Adrenal gland (tissue), 12 donors: ENCODE results near the gene ALX4. TPM values are rescaled to one million over a fixed set of nuclear protein-coding genes. Genes with fewer than 3 reads are reported as not detected.

Source experiments
- DNase-seq, 7 donors: peaks; one replicate each; pipeline ENCODE4 v3.0.0-alpha.2; 2019 to 2020
- H3K27ac ChIP-seq, 5 donors: fragments of 200-600 bp; sonication (generic) in 4 of 5; 1 replicate in 3 of 5; 2 replicates in 2 of 5; pipeline versions ENCODE4 v1.5.1 to v1.8.0; 2016 to 2020; ENCODE audit warnings: mild to moderate bottlenecking in 1 of 5
- H3K27me3 ChIP-seq: fragments of 200-600 bp; 2 replicates; pipeline ENCODE4 v1.8.0; 2021
- H3K36me3 ChIP-seq, 2 donors: fragments of 200-600 bp; replicated peaks in 1 of 2; 1 replicate in 1 of 2; 2 replicates in 1 of 2; pipeline versions ENCODE4 v1.5.1 to v1.8.0; 2018 to 2022
- H3K4me1 ChIP-seq, 2 donors: fragments of 200-600 bp; replicated peaks in 1 of 2; 1 replicate in 1 of 2; 2 replicates in 1 of 2; pipeline versions ENCODE4 v1.5.1 to v1.8.0; 2018 to 2021
- H3K4me3 ChIP-seq, 4 donors: fragments of 200-600 bp; sonication (generic) in 3 of 4; one replicate each; pipeline ENCODE4 v1.5.1; 2016 to 2018
- H3K9me3 ChIP-seq, 3 donors: fragments of 200-600 bp; sonication (generic) in 1 of 3; replicated peaks in 1 of 3; 1 replicate in 2 of 3; 2 replicates in 1 of 3; pipeline versions ENCODE4 v1.5.1 to v1.8.0; 2016 to 2021
- CTCF ChIP-seq, 6 experiments: fragments of 450-650 bp in 4 of 6; fragments of 200-600 bp in 2 of 6; sonication (generic) in 1 of 6; IDR thresholded peaks; 1 replicate in 5 of 6; 2 replicates in 1 of 6; pipeline versions ENCODE4 v1.5.1 to v1.8.0; 2016 to 2021; ENCODE audit warnings: antibody characterized with exemption in 6 of 6, mild to moderate bottlenecking in 2 of 6, moderate library complexity in 1 of 6
- POLR2A ChIP-seq, 2 donors: fragments of 450-650 bp; IDR thresholded peaks; one replicate each; pipeline ENCODE4 v1.6.1; 2017; ENCODE audit warnings: antibody characterized with exemption in 2 of 2, mild to moderate bottlenecking in 2 of 2, moderate library complexity in 1 of 2
- WGBS, 4 donors: extraction: QIAGEN DNeasy Blood & Tissue Kit in 2 of 4; methylation state at CpG; one replicate each; pipeline versions ENCODE4 v1.1.5 to v1.1.7; 2013 to 2017; 5-methylcytosine and 5-hydroxymethylcytosine counted together
- intact Hi-C, 2 donors: fragments of 100-400 bp; cut with DNase I; formaldehyde crosslinking; loops; one replicate each; pipeline versions ENCODE4 v1.14.1 to v1.15.0; 2022 to 2023
- polyA plus RNA-seq, 3 donors: library from polyadenylated mRNA; stranded (reverse); fragments of 200-250 nt in 2 of 3; fragments of 350-450 nt in 1 of 3; fragmentation: Illumina TruSeq in 1 of 3; extraction: RNeasy Lipid Tissue Mini Kit (QIAGEN cat#74804) in 1 of 3; gene quantifications; one replicate each; pipeline ENCODE4 v1.2.3, GENCODE V29; 2013 to 2014
- total RNA-seq, 9 donors: library from RNA; depleted of rRNA in 4 of 9; stranded (reverse); fragments of >200 nt in 4 of 9; fragments of 120-200 nt in 1 of 9; fragmentation: NEBNext Ultra II Directional in 1 of 9; extraction: Animal tissue kit (Norgen Biotek cat#: 25700) in 1 of 9; gene quantifications; one replicate each; pipeline versions ENCODE4 v1.1.0 to v1.2.4, GENCODE V29; 2013 to 2023
- donor health status: healthy with polysubstance abuse.
- donor health status: Bipolar disorder and iron deficiency.
- donor health status: DM: yes; HTN: yes; CAD: no.
- donor health status: DM: no; HTN: no; CAD: no.
- donor health status: DM: no; HTN: no; CAD: no.
- donor health status: DM: yes; HTN: yes; CAD: no.

Gene ALX4
- total and polyA plus RNA-seq, 12 donors = 0.03 to 0.06 TPM; not detected in 10

DNA sequence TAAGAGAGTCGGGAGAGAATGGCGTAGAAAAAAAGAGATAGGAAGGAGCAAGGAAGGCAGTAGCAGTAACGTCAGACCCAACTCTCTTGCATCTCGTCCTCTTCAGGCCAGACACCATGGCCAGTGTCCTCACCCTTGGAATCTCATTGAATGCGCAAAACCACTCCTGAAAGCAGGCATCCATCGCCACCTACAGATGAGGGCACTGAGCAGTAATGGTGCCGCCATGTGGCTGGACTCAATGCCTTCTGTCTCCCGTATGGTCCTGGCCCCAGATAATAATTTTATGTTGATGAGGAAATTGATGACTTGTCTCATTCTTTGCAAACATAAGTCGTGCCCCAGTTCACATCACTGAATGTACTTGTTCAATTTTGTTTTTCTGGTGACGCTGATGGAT, 17.8 kb upstream of the ALX4 start:
- Histone ChIP-seq H3K9me3 (no peaks in the 10 kb centered on the region), H3K27me3 (peaks cover 66% of the 10 kb centered on the region), H3K36me3 (no peaks in the 10 kb centered on the region), H3K27ac (no peak overlapping the region), H3K4me3 (no peak overlapping the region), H3K4me1 (no peaks in the 10 kb centered on the region)
- whole genome bisulfite sequencing, 4 donors = 35 to 43% (median 38%) methylated on average over 10 of the region's 10 CpGs
- TF ChIP-seq POLR2A (IDR thresholded peaks at IDR 0.05) (no peak), CTCF (IDR thresholded peaks at IDR 0.05) (no peak)
- intact Hi-C loops = no loop called here
- DNase-seq = no peak

GRCh38 chr11:44326615-44327475, 16.9 kb upstream of the ALX4 start:
- no peak for TF ChIP-seq POLR2A (IDR thresholded peaks at IDR 0.05)
- no peak for TF ChIP-seq CTCF (IDR thresholded peaks at IDR 0.05)
- H3K9me3 ChIP-seq = no peaks in the 10 kb centered on the region
- no peak overlapping the region for H3K27ac ChIP-seq
- no peak overlapping the region for H3K4me3 ChIP-seq
- intact Hi-C loops = no loop called here
- WGBS, 4 donors = 28 to 42% (median 37%) methylated on average over 9 to 15 of the region's 15 CpGs
- H3K36me3 ChIP-seq = no peaks in the 10 kb centered on the region
- no peaks in the 10 kb centered on the region for H3K4me1 ChIP-seq
- DNase-seq = no peak
- H3K27me3 ChIP-seq = peaks cover 75% of the 10 kb centered on the region

DNA sequence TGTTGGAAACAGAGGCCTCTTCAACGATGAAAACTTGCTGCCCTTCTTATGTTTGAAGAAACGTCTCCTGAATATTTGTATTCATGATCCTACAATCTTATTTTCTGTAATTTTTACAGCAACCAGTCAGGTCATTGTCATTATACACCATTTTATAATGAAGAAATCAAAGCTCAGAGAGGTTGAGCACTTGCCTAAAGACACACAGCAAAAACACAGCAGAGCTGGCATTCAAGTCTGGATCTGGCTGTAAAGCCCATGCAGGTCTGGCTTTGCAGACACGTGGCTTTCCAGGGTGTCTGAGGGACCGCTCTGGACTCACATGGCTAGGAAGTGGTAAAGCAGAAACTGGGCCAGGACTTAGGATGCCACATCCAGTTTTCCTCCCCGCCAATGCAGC, 15.8 kb upstream of the ALX4 start:
- Histone ChIP-seq H3K4me3 (no peak overlapping the region), H3K9me3 (no peaks in the 10 kb centered on the region), H3K36me3 (no peaks in the 10 kb centered on the region), H3K4me1 (no peaks in the 10 kb centered on the region), H3K27ac (no peak overlapping the region), H3K27me3 (peaks cover 85% of the 10 kb centered on the region)
- DNase-seq = no peak
- TF ChIP-seq POLR2A (IDR thresholded peaks at IDR 0.05) (no peak), CTCF (IDR thresholded peaks at IDR 0.05) (no peak)
- intact Hi-C loops = no loop called here
- WGBS, 4 donors = 60 to 76% (median 71%) methylated on average over 5 of the region's 5 CpGs

- Histone ChIP-seq H3K4me3 (no peak overlapping the region), H3K27me3 (peaks cover 89% of the 10 kb centered on the region), H3K36me3 (no peaks in the 10 kb centered on the region), H3K9me3 (no peaks in the 10 kb centered on the region), H3K4me1 (no peaks in the 10 kb centered on the region), H3K27ac (no peak overlapping the region)
- intact Hi-C loops = no loop called here
- 60 to 69% (median 67%) methylated on average over 13 of the region's 13 CpGs for WGBS, 4 donors
- TF ChIP-seq POLR2A (IDR thresholded peaks at IDR 0.05) (no peak), CTCF (IDR thresholded peaks at IDR 0.05) (no peak)
- DNase-seq = no peak
These were observed 15.0 kb upstream of the ALX4 start for GRCh38 chr11:44324749-44325525.
